HFFc6 (cell line): Measurements from ENCODE around the gene SYNGR1. TPM values are rescaled to one million over a fixed set of nuclear protein-coding genes. Genes with fewer than 3 reads are reported as not detected.
"Not testable (repeated sequence)": the region's sequence is repeated elsewhere in the genome, so short reads cannot be mapped to it uniquely, and the experiment has no call there.

Source experiments
- DNase-seq: peaks from one replicate; pipeline ENCODE4 v3.0.0-alpha.2; 2018
- H3K27ac Mint-ChIP-seq: 2 replicates; pipeline ENCODE4 v1.8.0; 2020; ENCODE audit warnings: mild to moderate bottlenecking, mixed read lengths
- H3K27me3 Mint-ChIP-seq: 2 replicates; pipeline ENCODE4 v1.8.0; 2021; ENCODE audit warnings: mild to moderate bottlenecking, moderate library complexity, mixed read lengths; ENCODE audit not compliant: insufficient read depth
- H3K36me3 Mint-ChIP-seq: 2 replicates; pipeline ENCODE4 v1.8.0; 2021; ENCODE audit warnings: low read depth, mixed read lengths
- H3K4me1 Mint-ChIP-seq: 2 replicates; pipeline ENCODE4 v1.8.0; 2020; ENCODE audit warnings: low read depth, mixed read lengths
- H3K4me3 Mint-ChIP-seq: 2 replicates; pipeline ENCODE4 v1.8.0; 2020; ENCODE audit warnings: mild to moderate bottlenecking, moderate library complexity, mixed read lengths
- H3K9me3 Mint-ChIP-seq: 2 replicates; pipeline ENCODE4 v1.8.0; 2020; ENCODE audit warnings: mild to moderate bottlenecking, mixed read lengths
- CTCF ChIP-seq: fragments of 200-600 bp; sonication (generic); IDR thresholded peaks from 2 replicates; pipeline ENCODE4 v1.5.0; 2021; ENCODE audit warnings: antibody characterized with exemption, mild to moderate bottlenecking
- total RNA-seq, 6 experiments: library from RNA; stranded (reverse); fragmentation: NEBNext Ultra II Directional; extraction: Animal tissue kit (Norgen Biotek cat#: 25700); gene quantifications; 2 replicates in 1 of 6; 3 replicates in 5 of 6; pipeline ENCODE4 v1.2.3, GENCODE V29; 2021

Gene SYNGR1
- total RNA-seq, 6 experiments from 2014 or later: 16.0 to 20.2 (median 18.5) TPM

- no peaks in the 10 kb centered on the region for H3K36me3 Mint-ChIP-seq
- no peak overlapping the region for H3K4me3 Mint-ChIP-seq
- peaks cover 2% of the 10 kb centered on the region for H3K27me3 Mint-ChIP-seq
- peaks cover 27% of the 10 kb centered on the region for H3K4me1 Mint-ChIP-seq
- no peak for TF ChIP-seq CTCF
- no peaks in the 10 kb centered on the region for H3K9me3 Mint-ChIP-seq
- H3K27ac Mint-ChIP-seq: no peak overlapping the region
- DNase-seq: no peak
These were observed 21.6 kb upstream of the SYNGR1 start for GRCh38 chr22:39327995-39328754.

- not testable (repeated sequence) for H3K4me3 Mint-ChIP-seq, H3K36me3 Mint-ChIP-seq, H3K27ac Mint-ChIP-seq, DNase-seq, H3K27me3 Mint-ChIP-seq, H3K9me3 Mint-ChIP-seq
- H3K4me1 Mint-ChIP-seq: peaks cover 14% of the 10 kb centered on the region
These were observed 19.2 kb upstream of the SYNGR1 start for GRCh38 chr22:39330553-39330952.

GRCh38 chr22:39332441-39333064, 17.2 kb upstream of the SYNGR1 start:
- TF ChIP-seq CTCF: no peak
- DNase-seq: no peak
- Mint-ChIP-seq H3K4me1 (peaks cover 10% of the 10 kb centered on the region), H3K36me3 (no peaks in the 10 kb centered on the region), H3K4me3 (peak overlapping the region; percentile 3), H3K27me3 (no peaks in the 10 kb centered on the region; the same call in 1 of the 2 replicates), H3K9me3 (no peaks in the 10 kb centered on the region), H3K27ac (peak overlapping the region; percentile 67)

GRCh38 chr22:39336411-39336810, 13.4 kb upstream of the SYNGR1 start:
- TF ChIP-seq CTCF: no peak
- no peaks in the 10 kb centered on the region for H3K27me3 Mint-ChIP-seq
- H3K36me3 Mint-ChIP-seq: no peaks in the 10 kb centered on the region
- H3K27ac Mint-ChIP-seq: no peak overlapping the region
- DNase-seq: no peak
- peaks cover 34% of the 10 kb centered on the region for H3K4me1 Mint-ChIP-seq
- no peaks in the 10 kb centered on the region for H3K9me3 Mint-ChIP-seq
- H3K4me3 Mint-ChIP-seq: no peak overlapping the region

- peak; percentile 72 for DNase-seq
- Mint-ChIP-seq H3K4me1 (peaks cover 33% of the 10 kb centered on the region), H3K27ac (peak overlapping the region; percentile 70)
- H3K36me3 Mint-ChIP-seq, H3K4me3 Mint-ChIP-seq, H3K9me3 Mint-ChIP-seq, H3K27me3 Mint-ChIP-seq: not testable (repeated sequence)
These were observed 10.0 kb upstream of the SYNGR1 start for GRCh38 chr22:39339775-39340174.

- Mint-ChIP-seq H3K9me3 (no peaks in the 10 kb centered on the region), H3K36me3 (no peaks in the 10 kb centered on the region), H3K4me1 (peaks cover 33% of the 10 kb centered on the region), H3K27ac (peak overlapping the region; percentile 73), H3K27me3 (peaks cover 3% of the 10 kb centered on the region), H3K4me3 (no peak overlapping the region)
- no peak for DNase-seq
- no peak for TF ChIP-seq CTCF
These were observed 8.6 kb upstream of the SYNGR1 start for GRCh38 chr22:39341179-39341578.
